K562 (cell line): ENCODE measurements around the gene UQCRC1. TPM values are rescaled to one million over a fixed set of nuclear protein-coding genes. Genes with fewer than 3 reads are reported as not detected.

ENCODE experiments used
- ATF2 ChIP-seq: sonication (generic); formaldehyde crosslinking; IDR thresholded peaks from 2 replicates; pipeline ENCODE4 v1.8.1; 2022; ENCODE audit warnings: missing genetic modification reagents
- ATF7 ChIP-seq: fragments of 450-650 bp; IDR thresholded peaks from 2 replicates; pipeline ENCODE4 v1.7.1; 2014; ENCODE audit warnings: mild to moderate bottlenecking, moderate library complexity
- DPF2 ChIP-seq: fragments of 450-650 bp; IDR thresholded peaks from 2 replicates; pipeline ENCODE4 v1.6.1; 2016
- FOS ChIP-seq: IDR thresholded peaks from 3 replicates; pipeline ENCODE4 v1.6.1; 2011; ENCODE audit not compliant: insufficient read length; ENCODE audit errors: extremely low read depth
- FOXJ3 ChIP-seq: sonication (generic); formaldehyde crosslinking; IDR thresholded peaks from 2 replicates; pipeline ENCODE4 v1.4.0; 2020; ENCODE audit warnings: mild to moderate bottlenecking, missing genetic modification reagents
- NCOA4 ChIP-seq: fragments of 450-650 bp; IDR thresholded peaks from 2 replicates; pipeline ENCODE4 v1.6.1; 2018; ENCODE audit warnings: mild to moderate bottlenecking; ENCODE audit not compliant: partially characterized antibody
- NFYB ChIP-seq: IDR thresholded peaks from 2 replicates; pipeline ENCODE4 v1.6.1; 2011; ENCODE audit warnings: mild to moderate bottlenecking, moderate library complexity; ENCODE audit not compliant: insufficient read length; ENCODE audit errors: extremely low read depth
- PML ChIP-seq: IDR thresholded peaks from 2 replicates; pipeline ENCODE4 v1.6.1; 2012; ENCODE audit warnings: low read length, inconsistent platforms
- SMC3 ChIP-seq: conservative IDR thresholded peaks from 2 replicates; pipeline ENCODE4 v1.6.1; 2011; ENCODE audit warnings: low read depth, low read length, improper control_type of control experiment; ENCODE audit not compliant: insufficient read depth
- SRSF9 ChIP-seq: fragments of 200-400 bp; formaldehyde crosslinking; IDR thresholded peaks from 2 replicates; pipeline ENCODE4 v1.6.1; 2017; ENCODE audit warnings: low read depth, low read length, borderline replicate concordance
- TOE1 ChIP-seq, 2 experiments: fragments of 450-650 bp in 1 of 2; sonication (generic) in 1 of 2; formaldehyde crosslinking in 1 of 2; IDR thresholded peaks; 2 replicates each; pipeline versions ENCODE4 v1.7.1 to v1.8.0; 2016 to 2022; ENCODE audit warnings: borderline replicate concordance in 2 of 2, mild to moderate bottlenecking in 2 of 2, antibody characterized with exemption in 1 of 2, inconsistent platforms in 1 of 2, low read depth in 1 of 2, missing genetic modification reagents in 1 of 2, moderate library complexity in 1 of 2
- TSHZ1 ChIP-seq: fragments of 250-450 bp; sonication (Bioruptor Pico); IDR thresholded peaks from 2 replicates; pipeline ENCODE4 v1.4.0; 2020; ENCODE audit warnings: mild to moderate bottlenecking, moderate library complexity
- ZNF197 ChIP-seq: fragments of 200-800 bp; sonication (Bioruptor generic); IDR thresholded peaks from 2 replicates; pipeline ENCODE4 v1.6.1; 2016; ENCODE audit warnings: low read depth, missing genetic modification characterization, missing compliant biosample characterization
- ZNF232 ChIP-seq: sonication (generic); formaldehyde crosslinking; IDR thresholded peaks from 2 replicates; pipeline ENCODE4 v1.8.0; 2022; ENCODE audit warnings: mild to moderate bottlenecking, missing genetic modification reagents
- polyA plus RNA-seq, 8 experiments: library from polyadenylated mRNA; depleted of rRNA in 4 of 8; stranded (reverse) in 5 of 8; unstranded in 3 of 8; fragments of >200 nt; fragmentation: Nextera tagmentation in 2 of 8; fragmentation: Illumina TruSeq in 1 of 8; extraction: Ambion mirVana in 2 of 8; extraction: Trizol in 1 of 8; gene quantifications; 2 replicates each; pipeline versions ENCODE4 v1.2.1 to v1.2.3, GENCODE V29; 2011 to 2014; ENCODE audit warnings: inconsistent platforms in 1 of 8, missing spikeins in 1 of 8
- total RNA-seq, 7 experiments: library from RNA; depleted of rRNA in 6 of 7; stranded (reverse); fragments of >200 nt in 6 of 7; fragmentation: Illumina TruSeq in 2 of 7; extraction: Trizol in 2 of 7; gene quantifications; 2 replicates each; pipeline versions ENCODE4 v1.2.1 to v1.2.3, GENCODE V29; 2011 to 2021; ENCODE audit warnings: low replicate concordance in 1 of 7
- TF ChIP-seq, protein P1 (sequence below), 2 experiments: fragments of 450-650 bp; IDR thresholded peaks; 2 replicates each; pipeline ENCODE4 v1.6.1; 2018; ENCODE audit warnings: mild to moderate bottlenecking in 2 of 2, low read depth in 1 of 2; ENCODE audit not compliant: partially characterized antibody in 2 of 2

The UQCRC1 gene
- total and polyA plus RNA-seq, 9 of the 15 experiments (the other 6 are each of a cell fraction or from before 2014, with no cell fraction given), result 125 to 424 (median 268) TPM

- TF ChIP-seq ATF2 (CRISPR knock-in tag) (no peak), FOXJ3 (CRISPR knock-in tag) (no peak), DPF2 (0 out of 2 replicates have a peak, but pooled peaks have one; percentile 27), ZNF232 (CRISPR knock-in tag) (no peak), NFYB (no peak), FOS (no peak), TOE1 (IDR thresholded peaks at IDR 0.05; ENCODE audit: borderline replicate concordance) (no peak), TOE1 (CRISPR knock-in tag; IDR thresholded peaks at IDR 0.05; ENCODE audit: borderline replicate concordance, low read depth) (peak; percentile 78; the same call in 1 of the 2 replicates), SMC3 (0 out of 2 replicates have a peak, but pooled peaks have one; percentile 31), ZNF197 (CRISPR knock-in tag) (no peak), ATF7 (peak; percentile 55; the same call in 1 of the 2 replicates), TSHZ1 (CRISPR knock-in tag) (no peak), SRSF9 (no peak), NCOA4 (no peak), PML (peak; percentile 59)
- TF ChIP-seq, protein P1, sequence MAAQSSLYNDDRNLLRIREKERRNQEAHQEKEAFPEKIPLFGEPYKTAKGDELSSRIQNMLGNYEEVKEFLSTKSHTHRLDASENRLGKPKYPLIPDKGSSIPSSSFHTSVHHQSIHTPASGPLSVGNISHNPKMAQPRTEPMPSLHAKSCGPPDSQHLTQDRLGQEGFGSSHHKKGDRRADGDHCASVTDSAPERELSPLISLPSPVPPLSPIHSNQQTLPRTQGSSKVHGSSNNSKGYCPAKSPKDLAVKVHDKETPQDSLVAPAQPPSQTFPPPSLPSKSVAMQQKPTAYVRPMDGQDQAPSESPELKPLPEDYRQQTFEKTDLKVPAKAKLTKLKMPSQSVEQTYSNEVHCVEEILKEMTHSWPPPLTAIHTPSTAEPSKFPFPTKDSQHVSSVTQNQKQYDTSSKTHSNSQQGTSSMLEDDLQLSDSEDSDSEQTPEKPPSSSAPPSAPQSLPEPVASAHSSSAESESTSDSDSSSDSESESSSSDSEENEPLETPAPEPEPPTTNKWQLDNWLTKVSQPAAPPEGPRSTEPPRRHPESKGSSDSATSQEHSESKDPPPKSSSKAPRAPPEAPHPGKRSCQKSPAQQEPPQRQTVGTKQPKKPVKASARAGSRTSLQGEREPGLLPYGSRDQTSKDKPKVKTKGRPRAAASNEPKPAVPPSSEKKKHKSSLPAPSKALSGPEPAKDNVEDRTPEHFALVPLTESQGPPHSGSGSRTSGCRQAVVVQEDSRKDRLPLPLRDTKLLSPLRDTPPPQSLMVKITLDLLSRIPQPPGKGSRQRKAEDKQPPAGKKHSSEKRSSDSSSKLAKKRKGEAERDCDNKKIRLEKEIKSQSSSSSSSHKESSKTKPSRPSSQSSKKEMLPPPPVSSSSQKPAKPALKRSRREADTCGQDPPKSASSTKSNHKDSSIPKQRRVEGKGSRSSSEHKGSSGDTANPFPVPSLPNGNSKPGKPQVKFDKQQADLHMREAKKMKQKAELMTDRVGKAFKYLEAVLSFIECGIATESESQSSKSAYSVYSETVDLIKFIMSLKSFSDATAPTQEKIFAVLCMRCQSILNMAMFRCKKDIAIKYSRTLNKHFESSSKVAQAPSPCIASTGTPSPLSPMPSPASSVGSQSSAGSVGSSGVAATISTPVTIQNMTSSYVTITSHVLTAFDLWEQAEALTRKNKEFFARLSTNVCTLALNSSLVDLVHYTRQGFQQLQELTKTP (IDR thresholded peaks at IDR 0.05; ENCODE audit: low read depth in 1 of 2, partially characterized antibody in 2 of 2), result no peak
These were observed at the start of gene UQCRC1 (continued) for GRCh38 chr3:48609088-48610005.
